K562 (cell line): ENCODE measurements around the gene KCNK7. TPM values are rescaled to one million over a fixed set of nuclear protein-coding genes. Genes with fewer than 3 reads are reported as not detected.

Experiments used
- BHLHE40 ChIP-seq: IDR thresholded peaks from 2 replicates; pipeline ENCODE4 v1.6.1; 2011; ENCODE audit warnings: low read length, improper control_type of control experiment
- CBX3 ChIP-seq, 2 experiments: IDR thresholded peaks; 1 replicate in 1 of 2; 2 replicates in 1 of 2; pipeline ENCODE4 v1.6.1; 2012; ENCODE audit warnings: inconsistent platforms in 2 of 2, low read length in 2 of 2, borderline replicate concordance in 1 of 2, control low read depth in 1 of 2
- CEBPG ChIP-seq, 3 experiments: fragments of 200-800 bp in 1 of 3; sonication (Bioruptor generic) in 1 of 3; sonication (generic) in 1 of 3; formaldehyde crosslinking in 1 of 3; IDR thresholded peaks in 2 of 3; conservative IDR thresholded peaks in 1 of 3; 2 replicates each; pipeline versions ENCODE4 v1.6.1 to v1.8.0; 2016 to 2022; ENCODE audit warnings: missing compliant biosample characterization in 2 of 3, missing genetic modification characterization in 2 of 3, mild to moderate bottlenecking in 1 of 3, missing genetic modification reagents in 1 of 3
- ELF2 ChIP-seq: fragments of 250-450 bp; sonication (Bioruptor Pico); IDR thresholded peaks from 2 replicates; pipeline ENCODE4 v1.5.0; 2021; ENCODE audit warnings: mild to moderate bottlenecking
- EP400 ChIP-seq: fragments of 450-650 bp; IDR thresholded peaks from 2 replicates; pipeline ENCODE4 v1.6.1; 2017; ENCODE audit warnings: antibody characterized with exemption, mild to moderate bottlenecking, moderate library complexity
- HDAC2 ChIP-seq: fragments of 450-650 bp; IDR thresholded peaks from 2 replicates; pipeline ENCODE4 v1.6.1; 2016; ENCODE audit warnings: mild to moderate bottlenecking
- MED1 ChIP-seq: sonication (generic); formaldehyde crosslinking; IDR thresholded peaks from 2 replicates; pipeline ENCODE4 v1.8.1; 2023; ENCODE audit warnings: missing genetic modification reagents, borderline replicate concordance
- NCOA1 ChIP-seq: fragments of 450-650 bp; IDR thresholded peaks from 2 replicates; pipeline ENCODE4 v1.6.1; 2016; ENCODE audit warnings: low read depth
- NELFE ChIP-seq: IDR thresholded peaks from 2 replicates; pipeline ENCODE4 v1.6.1; 2011; ENCODE audit warnings: mild to moderate bottlenecking; ENCODE audit not compliant: insufficient read depth, insufficient read length
- NFE2 ChIP-seq: IDR thresholded peaks from 2 replicates; pipeline ENCODE4 v1.6.1; 2014; ENCODE audit warnings: antibody characterized with exemption, low read depth
- NRF1 ChIP-seq, 2 experiments: fragments of 450-650 bp; IDR thresholded peaks in 1 of 2; conservative IDR thresholded peaks in 1 of 2; 2 replicates each; pipeline ENCODE4 v1.6.1; 2014; ENCODE audit warnings: mild to moderate bottlenecking in 2 of 2
- POLR3G ChIP-seq: IDR thresholded peaks from 2 replicates; pipeline ENCODE4 v1.6.1; 2011; ENCODE audit not compliant: insufficient read length, insufficient replicate concordance; ENCODE audit errors: extremely low read depth
- PRPF4 ChIP-seq: fragments of 200-400 bp; formaldehyde crosslinking; IDR thresholded peaks from one replicate; pipeline ENCODE4 v1.6.1; 2017; ENCODE audit warnings: low read length, low read depth, mild to moderate bottlenecking; ENCODE audit not compliant: insufficient read depth, poor library complexity, severe bottlenecking
- TCFL5 ChIP-seq: fragments of 250-450 bp; sonication (Bioruptor Pico); conservative IDR thresholded peaks from 2 replicates; pipeline ENCODE4 v1.6.1; 2021; ENCODE audit warnings: mild to moderate bottlenecking, moderate library complexity, matching md5 sums
- ZNF12 ChIP-seq: sonication (generic); formaldehyde crosslinking; IDR thresholded peaks from 2 replicates; pipeline ENCODE4 v1.4.0; 2020; ENCODE audit warnings: mild to moderate bottlenecking, missing genetic modification reagents
- polyA plus RNA-seq, 8 experiments: library from polyadenylated mRNA; depleted of rRNA in 4 of 8; stranded (reverse) in 5 of 8; unstranded in 3 of 8; fragments of >200 nt; fragmentation: Nextera tagmentation in 2 of 8; fragmentation: Illumina TruSeq in 1 of 8; extraction: Ambion mirVana in 2 of 8; extraction: Trizol in 1 of 8; gene quantifications; 2 replicates each; pipeline versions ENCODE4 v1.2.1 to v1.2.3, GENCODE V29; 2011 to 2014; ENCODE audit warnings: inconsistent platforms in 1 of 8, missing spikeins in 1 of 8
- total RNA-seq, 7 experiments: library from RNA; depleted of rRNA in 6 of 7; stranded (reverse); fragments of >200 nt in 6 of 7; fragmentation: Illumina TruSeq in 2 of 7; extraction: Trizol in 2 of 7; gene quantifications; 2 replicates each; pipeline versions ENCODE4 v1.2.1 to v1.2.3, GENCODE V29; 2011 to 2021; ENCODE audit warnings: low replicate concordance in 1 of 7
- TF ChIP-seq, protein P1 (sequence below): sonication (generic); formaldehyde crosslinking; IDR thresholded peaks from 2 replicates; pipeline ENCODE4 v1.8.0; 2022; ENCODE audit warnings: missing genetic modification reagents, mild to moderate bottlenecking, moderate library complexity, borderline replicate concordance
- TF ChIP-seq, protein P2 (sequence below): fragments of 250-450 bp; sonication (Bioruptor Pico); IDR thresholded peaks from 2 replicates; pipeline ENCODE4 v1.9.0; 2021; ENCODE audit warnings: mild to moderate bottlenecking, inconsistent platforms
- TF ChIP-seq, protein P3 (sequence below): fragments of 250-450 bp; sonication (Bioruptor Pico); IDR thresholded peaks from 2 replicates; pipeline ENCODE4 v1.8.0; 2022; ENCODE audit warnings: inconsistent platforms
- TF ChIP-seq, protein P4 (sequence below): IDR thresholded peaks from 3 replicates; pipeline ENCODE4 v1.6.1; 2011; ENCODE audit warnings: borderline replicate concordance, mild to moderate bottlenecking, moderate library complexity; ENCODE audit not compliant: insufficient read length; ENCODE audit errors: extremely low read depth

Gene KCNK7
- total and polyA plus RNA-seq, 9 of the 15 experiments (the other 6 are each of a cell fraction or from before 2014, with no cell fraction given), result 0.07 to 0.40 TPM; not detected in 7

DNA sequence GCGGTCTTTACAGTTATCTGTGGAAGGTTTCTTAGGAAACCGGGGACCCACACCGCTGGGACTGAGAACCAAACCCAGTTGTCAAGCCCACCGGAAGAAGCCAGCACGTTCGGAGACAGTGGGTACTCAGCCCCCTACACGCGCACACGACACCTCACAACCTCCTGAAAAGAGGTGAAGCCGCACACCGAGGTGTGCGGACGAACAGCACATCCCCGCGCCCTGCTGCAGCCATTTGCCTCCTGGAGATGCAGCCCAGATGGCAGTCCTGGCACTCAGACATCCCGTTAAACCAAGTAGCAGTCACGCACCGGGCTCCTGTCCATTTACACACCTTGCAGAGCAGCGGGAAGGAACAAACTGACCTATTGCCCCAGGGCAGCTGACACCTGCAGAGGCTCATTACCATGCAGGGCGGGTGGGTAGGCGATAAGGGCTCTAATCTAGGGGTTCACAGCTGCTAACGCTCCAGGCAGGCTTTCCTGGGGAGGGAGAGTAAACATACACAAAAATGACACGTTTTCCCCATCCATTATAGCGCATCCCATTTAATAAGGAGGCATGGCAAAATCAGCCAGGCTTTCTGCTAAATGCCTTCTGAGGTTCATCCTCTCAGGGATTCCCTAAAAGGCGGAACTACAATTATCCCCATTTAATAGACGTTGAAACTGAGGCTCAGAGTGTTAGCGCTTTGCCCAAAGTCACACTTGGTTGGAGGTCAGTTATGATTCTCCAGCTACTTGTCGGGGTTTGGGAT lies 20.6 kb downstream of the KCNK7 start (continued):
- TF ChIP-seq, protein P1, sequence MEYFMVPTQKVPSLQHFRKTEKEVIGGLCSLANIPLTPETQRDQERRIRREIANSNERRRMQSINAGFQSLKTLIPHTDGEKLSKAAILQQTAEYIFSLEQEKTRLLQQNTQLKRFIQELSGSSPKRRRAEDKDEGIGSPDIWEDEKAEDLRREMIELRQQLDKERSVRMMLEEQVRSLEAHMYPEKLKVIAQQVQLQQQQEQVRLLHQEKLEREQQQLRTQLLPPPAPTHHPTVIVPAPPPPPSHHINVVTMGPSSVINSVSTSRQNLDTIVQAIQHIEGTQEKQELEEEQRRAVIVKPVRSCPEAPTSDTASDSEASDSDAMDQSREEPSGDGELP, result peak; percentile 98
- TF ChIP-seq PRPF4 (no peak), CEBPG (CRISPR knock-in tag; IDR thresholded peaks at IDR 0.05) (no peak), CEBPG (tag; conservative IDR thresholded peaks at IDR 0.05 in 1 of 2, IDR thresholded peaks at IDR 0.05 in 1 of 2) (no peak), EP400 (peak; percentile 57), MED1 (CRISPR knock-in tag) (no peak), ZNF12 (CRISPR knock-in tag) (no peak), POLR3G (no peak), CBX3 (IDR thresholded peaks at IDR 0.05; ENCODE audit: borderline replicate concordance in 1 of 2, low read length in 2 of 2) (peak in 1 of 2 experiments; percentile 89; a peak in 2 of 3 replicates), BHLHE40 (peak; percentile 83), ELF2 (CRISPR knock-in tag) (no peak; the same call in 1 of the 2 replicates), NFE2 (no peak), HDAC2 (peak; percentile 100), NCOA1 (no peak; the same call in 1 of the 2 replicates), NELFE (no peak), TCFL5 (CRISPR knock-in tag) (no peak), NRF1 (conservative IDR thresholded peaks at IDR 0.05 in 1 of 2, IDR thresholded peaks at IDR 0.05 in 1 of 2) (no peak)
- TF ChIP-seq, protein P2, sequence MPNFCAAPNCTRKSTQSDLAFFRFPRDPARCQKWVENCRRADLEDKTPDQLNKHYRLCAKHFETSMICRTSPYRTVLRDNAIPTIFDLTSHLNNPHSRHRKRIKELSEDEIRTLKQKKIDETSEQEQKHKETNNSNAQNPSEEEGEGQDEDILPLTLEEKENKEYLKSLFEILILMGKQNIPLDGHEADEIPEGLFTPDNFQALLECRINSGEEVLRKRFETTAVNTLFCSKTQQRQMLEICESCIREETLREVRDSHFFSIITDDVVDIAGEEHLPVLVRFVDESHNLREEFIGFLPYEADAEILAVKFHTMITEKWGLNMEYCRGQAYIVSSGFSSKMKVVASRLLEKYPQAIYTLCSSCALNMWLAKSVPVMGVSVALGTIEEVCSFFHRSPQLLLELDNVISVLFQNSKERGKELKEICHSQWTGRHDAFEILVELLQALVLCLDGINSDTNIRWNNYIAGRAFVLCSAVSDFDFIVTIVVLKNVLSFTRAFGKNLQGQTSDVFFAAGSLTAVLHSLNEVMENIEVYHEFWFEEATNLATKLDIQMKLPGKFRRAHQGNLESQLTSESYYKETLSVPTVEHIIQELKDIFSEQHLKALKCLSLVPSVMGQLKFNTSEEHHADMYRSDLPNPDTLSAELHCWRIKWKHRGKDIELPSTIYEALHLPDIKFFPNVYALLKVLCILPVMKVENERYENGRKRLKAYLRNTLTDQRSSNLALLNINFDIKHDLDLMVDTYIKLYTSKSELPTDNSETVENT, result no peak
- TF ChIP-seq, protein P3, sequence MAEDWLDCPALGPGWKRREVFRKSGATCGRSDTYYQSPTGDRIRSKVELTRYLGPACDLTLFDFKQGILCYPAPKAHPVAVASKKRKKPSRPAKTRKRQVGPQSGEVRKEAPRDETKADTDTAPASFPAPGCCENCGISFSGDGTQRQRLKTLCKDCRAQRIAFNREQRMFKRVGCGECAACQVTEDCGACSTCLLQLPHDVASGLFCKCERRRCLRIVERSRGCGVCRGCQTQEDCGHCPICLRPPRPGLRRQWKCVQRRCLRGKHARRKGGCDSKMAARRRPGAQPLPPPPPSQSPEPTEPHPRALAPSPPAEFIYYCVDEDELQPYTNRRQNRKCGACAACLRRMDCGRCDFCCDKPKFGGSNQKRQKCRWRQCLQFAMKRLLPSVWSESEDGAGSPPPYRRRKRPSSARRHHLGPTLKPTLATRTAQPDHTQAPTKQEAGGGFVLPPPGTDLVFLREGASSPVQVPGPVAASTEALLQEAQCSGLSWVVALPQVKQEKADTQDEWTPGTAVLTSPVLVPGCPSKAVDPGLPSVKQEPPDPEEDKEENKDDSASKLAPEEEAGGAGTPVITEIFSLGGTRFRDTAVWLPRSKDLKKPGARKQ (CRISPR knock-in tag), result no peak
- TF ChIP-seq, protein P4, sequence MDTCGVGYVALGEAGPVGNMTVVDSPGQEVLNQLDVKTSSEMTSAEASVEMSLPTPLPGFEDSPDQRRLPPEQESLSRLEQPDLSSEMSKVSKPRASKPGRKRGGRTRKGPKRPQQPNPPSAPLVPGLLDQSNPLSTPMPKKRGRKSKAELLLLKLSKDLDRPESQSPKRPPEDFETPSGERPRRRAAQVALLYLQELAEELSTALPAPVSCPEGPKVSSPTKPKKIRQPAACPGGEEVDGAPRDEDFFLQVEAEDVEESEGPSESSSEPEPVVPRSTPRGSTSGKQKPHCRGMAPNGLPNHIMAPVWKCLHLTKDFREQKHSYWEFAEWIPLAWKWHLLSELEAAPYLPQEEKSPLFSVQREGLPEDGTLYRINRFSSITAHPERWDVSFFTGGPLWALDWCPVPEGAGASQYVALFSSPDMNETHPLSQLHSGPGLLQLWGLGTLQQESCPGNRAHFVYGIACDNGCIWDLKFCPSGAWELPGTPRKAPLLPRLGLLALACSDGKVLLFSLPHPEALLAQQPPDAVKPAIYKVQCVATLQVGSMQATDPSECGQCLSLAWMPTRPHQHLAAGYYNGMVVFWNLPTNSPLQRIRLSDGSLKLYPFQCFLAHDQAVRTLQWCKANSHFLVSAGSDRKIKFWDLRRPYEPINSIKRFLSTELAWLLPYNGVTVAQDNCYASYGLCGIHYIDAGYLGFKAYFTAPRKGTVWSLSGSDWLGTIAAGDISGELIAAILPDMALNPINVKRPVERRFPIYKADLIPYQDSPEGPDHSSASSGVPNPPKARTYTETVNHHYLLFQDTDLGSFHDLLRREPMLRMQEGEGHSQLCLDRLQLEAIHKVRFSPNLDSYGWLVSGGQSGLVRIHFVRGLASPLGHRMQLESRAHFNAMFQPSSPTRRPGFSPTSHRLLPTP, result no peak
